SK-N-SH (cell line): ENCODE data around the gene RPS27L. TPM values are rescaled to one million over a fixed set of nuclear protein-coding genes. Genes with fewer than 3 reads are reported as not detected.

Experiments
- CTCF ChIA-PET: fragments of 300-600, 350-600 bp; formaldehyde crosslinking; extraction: SDS; loops from one replicate; lab custom pipeline; 2021; lab: Yijun Ruan, JAX
- POLR2A ChIA-PET: fragments of 350-600 bp; sonication (Branson Sonifier 250); formaldehyde crosslinking; extraction: SDS; loops from one replicate; lab custom pipeline; 2020; ENCODE audit warnings: antibody characterized with exemption, inconsistent platforms; lab: Yijun Ruan, JAX
- DNase-seq: peaks from one replicate; pipeline ENCODE4 v3.0.0; 2012
- H2AFZ ChIP-seq: fragments of 200-600 bp; sonication (generic); 2 replicates; pipeline ENCODE4 v1.8.1; 2016; ENCODE audit warnings: antibody characterized with exemption, mild to moderate bottlenecking, low read depth
- H3F3A ChIP-seq: fragments of 200-600 bp; sonication (generic); replicated peaks from 2 replicates; pipeline ENCODE3; 2016; ENCODE audit warnings: antibody characterized with exemption, mild to moderate bottlenecking; ENCODE audit not compliant: insufficient read depth
- H3K27ac ChIP-seq, 2 experiments: fragments of 200-500 bp in 1 of 2; fragments of 200-600 bp in 1 of 2; sonication (Bioruptor generic) in 1 of 2; sonication (generic), shearing (Covaris generic) in 1 of 2; 2 replicates each; pipeline versions ENCODE4 v1.5.1 to v1.6.1; 2014 to 2016; ENCODE audit warnings: low read depth in 2 of 2, inconsistent platforms in 1 of 2, low read length in 1 of 2, mild to moderate bottlenecking in 1 of 2, mixed read lengths in 1 of 2
- H3K27me3 ChIP-seq: fragments of 200-600 bp; sonication (generic), shearing (Covaris generic); 2 replicates; pipeline ENCODE4 v1.6.1; 2016; ENCODE audit warnings: mixed run types; ENCODE audit not compliant: insufficient read depth
- H3K36me3 ChIP-seq, 2 experiments: fragments of 200-500 bp in 1 of 2; fragments of 200-600 bp in 1 of 2; sonication (Bioruptor generic) in 1 of 2; sonication (generic) in 1 of 2; replicated peaks in 1 of 2; 2 replicates each; pipeline versions ENCODE3 to v1.5.1; 2014 to 2016; ENCODE audit warnings: low read length in 1 of 2, mild to moderate bottlenecking in 1 of 2; ENCODE audit not compliant: insufficient read depth in 2 of 2, control insufficient read depth in 1 of 2
- H3K4me1 ChIP-seq, 2 experiments: fragments of 200-500 bp in 1 of 2; fragments of 200-600 bp in 1 of 2; sonication (Bioruptor generic) in 1 of 2; sonication (generic), shearing (Covaris generic) in 1 of 2; 2 replicates each; pipeline versions ENCODE4 v1.5.1 to v1.6.1; 2014 to 2016; ENCODE audit warnings: low read depth in 1 of 2, low read length in 1 of 2, mixed run types in 1 of 2; ENCODE audit not compliant: insufficient read depth in 2 of 2, control insufficient read depth in 1 of 2
- H3K4me2 ChIP-seq: fragments of 200-600 bp; sonication (generic), shearing (Covaris generic); 2 replicates; pipeline ENCODE4 v1.6.1; 2017; ENCODE audit warnings: mixed run types
- H3K4me3 ChIP-seq, 2 experiments: fragments of 200-500 bp in 1 of 2; fragments of 200-600 bp in 1 of 2; sonication (Bioruptor generic) in 1 of 2; sonication (generic), shearing (Covaris generic) in 1 of 2; 2 replicates each; pipeline versions ENCODE4 v1.5.1 to v1.8.1; 2014 to 2016; ENCODE audit warnings: low read depth in 2 of 2, inconsistent platforms in 1 of 2, low read length in 1 of 2, mild to moderate bottlenecking in 1 of 2, mixed read lengths in 1 of 2, moderate library complexity in 1 of 2
- H3K79me2 ChIP-seq: fragments of 200-600 bp; sonication (generic); 2 replicates; pipeline ENCODE4 v1.8.1; 2017; ENCODE audit warnings: mild to moderate bottlenecking; ENCODE audit not compliant: insufficient read depth
- H3K9ac ChIP-seq: fragments of 200-600 bp; sonication (generic); 2 replicates; pipeline ENCODE4 v1.6.1; 2017; ENCODE audit warnings: mixed run types
- H3K9me2 ChIP-seq: fragments of 200-600 bp; sonication (generic); 2 replicates; pipeline ENCODE4 v1.6.1; 2017; ENCODE audit warnings: mixed run types
- H3K9me3 ChIP-seq: fragments of 200-600 bp; sonication (generic); 2 replicates; pipeline ENCODE4 v1.6.1; 2017; ENCODE audit warnings: mixed run types, mild to moderate bottlenecking, moderate library complexity
- H4K20me1 ChIP-seq: fragments of 200-600 bp; sonication (generic); 2 replicates; pipeline ENCODE4 v1.6.1; 2017; ENCODE audit warnings: mild to moderate bottlenecking, mixed run types; ENCODE audit not compliant: insufficient read depth
- CHD2 ChIP-seq: fragments of 150-350 bp; IDR thresholded peaks from 2 replicates; pipeline ENCODE4 v1.6.1; 2018; ENCODE audit warnings: low read length; ENCODE audit not compliant: partially characterized antibody
- CTCF ChIP-seq: fragments of 200-600 bp; sonication (generic); IDR thresholded peaks from 2 replicates; pipeline ENCODE4 v1.6.1; 2017; ENCODE audit warnings: antibody characterized with exemption, mild to moderate bottlenecking, moderate library complexity
- ELF1 ChIP-seq: IDR thresholded peaks from 2 replicates; pipeline ENCODE4 v1.4.0; 2012
- EP300 ChIP-seq, 2 experiments: IDR thresholded peaks; 2 replicates each; pipeline versions ENCODE4 v1.4.0 to v1.6.1; 2012; ENCODE audit warnings: borderline replicate concordance in 1 of 2, low read depth in 1 of 2, low read length in 1 of 2
- FOSL2 ChIP-seq: IDR thresholded peaks from 2 replicates; pipeline ENCODE4 v1.4.0; 2012; ENCODE audit warnings: low read depth, mild to moderate bottlenecking, moderate library complexity, borderline replicate concordance
- FOXM1 ChIP-seq: IDR thresholded peaks from 2 replicates; pipeline ENCODE4 v1.4.0; 2012; ENCODE audit warnings: low read depth, mild to moderate bottlenecking
- IRF3 ChIP-seq: fragments of 150-350 bp; IDR thresholded peaks from 2 replicates; pipeline ENCODE4 v1.6.1; 2016; ENCODE audit warnings: mild to moderate bottlenecking, low read depth, low read length
- MEF2A ChIP-seq: IDR thresholded peaks from 2 replicates; pipeline ENCODE4 v1.4.0; 2012; ENCODE audit warnings: low read depth, borderline replicate concordance
- NFIC ChIP-seq: IDR thresholded peaks from 2 replicates; pipeline ENCODE4 v1.4.0; 2012; ENCODE audit warnings: borderline replicate concordance
- NRF1 ChIP-seq: IDR thresholded peaks from 2 replicates; pipeline ENCODE4 v1.6.1; 2012; ENCODE audit warnings: low read depth, mild to moderate bottlenecking, low read length
- PBX3 ChIP-seq: IDR thresholded peaks from 2 replicates; pipeline ENCODE4; 2012
- RFX5 ChIP-seq: IDR thresholded peaks from 2 replicates; pipeline ENCODE4 v1.6.1; 2012; ENCODE audit warnings: mild to moderate bottlenecking, improper control_type of control experiment, low read length
- SIN3A ChIP-seq: IDR thresholded peaks from 2 replicates; pipeline ENCODE4 v1.6.1; 2012; ENCODE audit warnings: low read depth, mild to moderate bottlenecking, low read length, moderate library complexity, borderline replicate concordance
- SMC3 ChIP-seq: IDR thresholded peaks from 2 replicates; pipeline ENCODE4 v1.6.1; 2012; ENCODE audit warnings: low read depth, low read length, improper control_type of control experiment
- TCF12 ChIP-seq: IDR thresholded peaks from 2 replicates; pipeline ENCODE4 v1.4.0; 2012
- USF2 ChIP-seq: fragments of 150-350 bp; IDR thresholded peaks from 2 replicates; pipeline ENCODE4 v1.6.1; 2017; ENCODE audit warnings: antibody characterized with exemption, low read length, low read depth, borderline replicate concordance
- WGBS: methylation state at CpG from one replicate; pipeline ENCODE4 v1.1.6; 2017; ENCODE audit warnings: low lambda C conversion rate; 5-methylcytosine and 5-hydroxymethylcytosine counted together
- polyA plus RNA-seq, 3 experiments: library from polyadenylated mRNA; depleted of rRNA; stranded (reverse); fragments of >200 nt; gene quantifications; 2 replicates each; pipeline ENCODE4 v1.2.3, GENCODE V29; 2012

RPS27L gene
- polyA plus RNA-seq, 1 of the 3 experiments (the other 2 are of a cell fraction) = 319 TPM

GRCh38 chr15:63194302-63194701, 37.0 kb upstream of the RPS27L start:
- no peaks in the 10 kb centered on the region for H3F3A ChIP-seq
- WGBS = 94% methylated on average over 4 of the region's 4 CpGs
- H3K27me3 ChIP-seq = no peaks in the 10 kb centered on the region
- H3K27ac ChIP-seq = no peak overlapping the region
- no peak for DNase-seq
- no peaks in the 10 kb centered on the region for H3K36me3 ChIP-seq
- no peak overlapping the region for H2AFZ ChIP-seq
- peaks cover 11 to 18% of the 10 kb centered on the region in 2 experiments; a peak in 3 of 4 replicates for H3K4me1 ChIP-seq
- H3K9ac ChIP-seq = no peak overlapping the region
- H3K9me3 ChIP-seq = no peaks in the 10 kb centered on the region
- H4K20me1 ChIP-seq = no peaks in the 10 kb centered on the region
- H3K79me2 ChIP-seq = peaks cover 75% of the 10 kb centered on the region
- ChIA-PET POLR2A (no interaction called here), CTCF (interaction anchor here (1.0 kb wide), 1 partner anchor 83 kb away, joined by 3 read pairs; the partner anchor contains the start of gene APH1B)
- H3K4me3 ChIP-seq = no peak overlapping the region
- peak overlapping the region; percentile 36; the same call in 1 of the 2 replicates for H3K4me2 ChIP-seq
- no peaks in the 10 kb centered on the region for H3K9me2 ChIP-seq
- no peak for TF ChIP-seq NRF1
- TF ChIP-seq SIN3A = no peak
- no peak for TF ChIP-seq CHD2
- TF ChIP-seq PBX3 = no peak
- TF ChIP-seq ELF1 = no peak
- no peak for TF ChIP-seq EP300 (IDR thresholded peaks at IDR 0.05; ENCODE audit: borderline replicate concordance in 1 of 2, low read depth in 1 of 2, low read length in 1 of 2)
- TF ChIP-seq RFX5 = no peak
- no peak for TF ChIP-seq IRF3
- no peak for TF ChIP-seq USF2
- TF ChIP-seq SMC3 = no peak
- no peak for TF ChIP-seq TCF12
- no peak for TF ChIP-seq FOXM1
- TF ChIP-seq CTCF = no peak
- no peak for TF ChIP-seq FOSL2
- no peak for TF ChIP-seq MEF2A
- no peak for TF ChIP-seq NFIC
